Pulmonary artery endothelial cell (primary cell): ENCODE measurements around the gene CDKN1C. TPM values are rescaled to one million over a fixed set of nuclear protein-coding genes. Genes with fewer than 3 reads are reported as not detected.

Experiments used
- total RNA-seq: library from RNA; depleted of rRNA; stranded (reverse); fragments of >200 nt; gene quantifications from 2 replicates; pipeline ENCODE4 v1.2.3, GENCODE V29; 2014

The CDKN1C gene
- total RNA-seq, 1 donor from 2014 or later, result 3.5 TPM

Other genes starting within 250 kb of the CDKN1C start
- 0.53 and 1.1 TPM in 2 replicates for gene KCNQ1OT1, start 185.8 kb downstream of the CDKN1C start, total RNA-seq
- 8.4 and 12.1 TPM in 2 replicates for gene PHLDA2, start 43.6 kb upstream of the CDKN1C start, total RNA-seq
- 162 and 188 TPM in 2 replicates for gene NAP1L4, start 106.6 kb upstream of the CDKN1C start, total RNA-seq
- gene CARS1, start 171.6 kb upstream of the CDKN1C start, total RNA-seq, result 49.8 and 67.5 TPM in 2 replicates